ENCODE results near the gene TMEM106B. TPM values are rescaled to one million over a fixed set of nuclear protein-coding genes. Genes with fewer than 3 reads are reported as not detected.
A peak's percentile ranks its signal among the peaks of the same experiment; 100 is the strongest.

The TMEM106B gene
- total RNA-seq, 1 experiment from 2014 or later: 27.3 TPM

DNA sequence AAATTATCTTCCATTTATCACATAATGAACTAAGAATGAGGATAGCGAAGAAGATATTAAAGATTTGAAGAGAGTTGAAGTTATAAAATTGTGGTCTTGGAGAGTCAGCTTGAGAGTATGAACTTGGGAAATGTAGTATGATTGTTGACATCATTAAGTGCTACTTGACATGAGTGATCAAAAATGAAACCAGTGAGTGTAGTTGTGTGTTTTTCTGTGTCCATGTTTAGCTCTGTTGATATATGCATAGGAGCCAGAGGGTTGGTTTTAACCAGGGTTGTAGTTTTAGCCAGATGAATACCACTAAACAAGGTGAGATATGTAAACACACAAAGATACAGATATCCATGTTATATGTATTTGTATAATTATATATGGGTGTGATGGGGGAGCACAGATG, 6.2 kb downstream of the TMEM106B start (continued):
- TF ChIP-seq JUN (CRISPR knock-in tag; IDR thresholded peaks at IDR 0.05) (no peak), IRF2 (CRISPR knock-in tag; IDR thresholded peaks at IDR 0.05; ENCODE audit: borderline replicate concordance, low read depth) (no peak)

GRCh38 chr7:12220389-12221046, 9.4 kb downstream of the TMEM106B start:
- DNase-seq (ENCODE audit: low spot score): no peak
- no peak for TF ChIP-seq ZNF317 (CRISPR knock-in tag; IDR thresholded peaks at IDR 0.05; ENCODE audit: borderline replicate concordance, low read depth)
- TF ChIP-seq CBFB (CRISPR knock-in tag; IDR thresholded peaks at IDR 0.05; ENCODE audit: low read depth): no peak
- no peak for TF ChIP-seq ZNF263 (CRISPR knock-in tag; IDR thresholded peaks at IDR 0.05; ENCODE audit: low read depth)
- no peak for TF ChIP-seq E2F4 (CRISPR knock-in tag; IDR thresholded peaks at IDR 0.05; ENCODE audit: borderline replicate concordance, low read depth)
- no peak for TF ChIP-seq NFYB (CRISPR knock-in tag; conservative IDR thresholded peaks at IDR 0.05; ENCODE audit: low read depth)
- TF ChIP-seq, protein P1, sequence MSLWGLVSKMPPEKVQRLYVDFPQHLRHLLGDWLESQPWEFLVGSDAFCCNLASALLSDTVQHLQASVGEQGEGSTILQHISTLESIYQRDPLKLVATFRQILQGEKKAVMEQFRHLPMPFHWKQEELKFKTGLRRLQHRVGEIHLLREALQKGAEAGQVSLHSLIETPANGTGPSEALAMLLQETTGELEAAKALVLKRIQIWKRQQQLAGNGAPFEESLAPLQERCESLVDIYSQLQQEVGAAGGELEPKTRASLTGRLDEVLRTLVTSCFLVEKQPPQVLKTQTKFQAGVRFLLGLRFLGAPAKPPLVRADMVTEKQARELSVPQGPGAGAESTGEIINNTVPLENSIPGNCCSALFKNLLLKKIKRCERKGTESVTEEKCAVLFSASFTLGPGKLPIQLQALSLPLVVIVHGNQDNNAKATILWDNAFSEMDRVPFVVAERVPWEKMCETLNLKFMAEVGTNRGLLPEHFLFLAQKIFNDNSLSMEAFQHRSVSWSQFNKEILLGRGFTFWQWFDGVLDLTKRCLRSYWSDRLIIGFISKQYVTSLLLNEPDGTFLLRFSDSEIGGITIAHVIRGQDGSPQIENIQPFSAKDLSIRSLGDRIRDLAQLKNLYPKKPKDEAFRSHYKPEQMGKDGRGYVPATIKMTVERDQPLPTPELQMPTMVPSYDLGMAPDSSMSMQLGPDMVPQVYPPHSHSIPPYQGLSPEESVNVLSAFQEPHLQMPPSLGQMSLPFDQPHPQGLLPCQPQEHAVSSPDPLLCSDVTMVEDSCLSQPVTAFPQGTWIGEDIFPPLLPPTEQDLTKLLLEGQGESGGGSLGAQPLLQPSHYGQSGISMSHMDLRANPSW (CRISPR knock-in tag; conservative IDR thresholded peaks at IDR 0.05; ENCODE audit: low read depth): no peak
- TF ChIP-seq, protein P2, sequence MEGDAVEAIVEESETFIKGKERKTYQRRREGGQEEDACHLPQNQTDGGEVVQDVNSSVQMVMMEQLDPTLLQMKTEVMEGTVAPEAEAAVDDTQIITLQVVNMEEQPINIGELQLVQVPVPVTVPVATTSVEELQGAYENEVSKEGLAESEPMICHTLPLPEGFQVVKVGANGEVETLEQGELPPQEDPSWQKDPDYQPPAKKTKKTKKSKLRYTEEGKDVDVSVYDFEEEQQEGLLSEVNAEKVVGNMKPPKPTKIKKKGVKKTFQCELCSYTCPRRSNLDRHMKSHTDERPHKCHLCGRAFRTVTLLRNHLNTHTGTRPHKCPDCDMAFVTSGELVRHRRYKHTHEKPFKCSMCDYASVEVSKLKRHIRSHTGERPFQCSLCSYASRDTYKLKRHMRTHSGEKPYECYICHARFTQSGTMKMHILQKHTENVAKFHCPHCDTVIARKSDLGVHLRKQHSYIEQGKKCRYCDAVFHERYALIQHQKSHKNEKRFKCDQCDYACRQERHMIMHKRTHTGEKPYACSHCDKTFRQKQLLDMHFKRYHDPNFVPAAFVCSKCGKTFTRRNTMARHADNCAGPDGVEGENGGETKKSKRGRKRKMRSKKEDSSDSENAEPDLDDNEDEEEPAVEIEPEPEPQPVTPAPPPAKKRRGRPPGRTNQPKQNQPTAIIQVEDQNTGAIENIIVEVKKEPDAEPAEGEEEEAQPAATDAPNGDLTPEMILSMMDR (IDR thresholded peaks at IDR 0.05): no peak
- no peak for TF ChIP-seq ATF1 (CRISPR knock-in tag; IDR thresholded peaks at IDR 0.05)
- TF ChIP-seq OVOL2 (CRISPR knock-in tag; IDR thresholded peaks at IDR 0.05; ENCODE audit: borderline replicate concordance): no peak
- TF ChIP-seq CREM (CRISPR knock-in tag; IDR thresholded peaks at IDR 0.05): no peak
- H3K27ac Mint-ChIP-seq: 0 out of 2 replicates have a peak overlapping the region, but pooled peaks have one; percentile 33
- H3K36me3 Mint-ChIP-seq: peaks cover 31% of the 10 kb centered on the region
- ATAC-seq: no peak
- H3K9me3 Mint-ChIP-seq: peaks cover 7% of the 10 kb centered on the region
- ChIA-PET POLR2A (no interaction called here), CTCF (no interaction called here)
- peaks cover 16% of the 10 kb centered on the region for H3K4me1 Mint-ChIP-seq
- no peaks in the 10 kb centered on the region for H3K27me3 Mint-ChIP-seq (ENCODE audit: low read depth)
- H3K4me3 Mint-ChIP-seq: no peak overlapping the region

- Mint-ChIP-seq H3K4me3 (no peak overlapping the region), H3K27me3 (ENCODE audit: low read depth) (no peaks in the 10 kb centered on the region), H3K27ac (peak overlapping the region; percentile 30; the same call in 1 of the 2 replicates), H3K4me1 (peaks cover 16% of the 10 kb centered on the region), H3K36me3 (peaks cover 31% of the 10 kb centered on the region), H3K9me3 (peaks cover 10% of the 10 kb centered on the region)
- ChIA-PET POLR2A (interaction anchor here (0.9 kb wide), 1 partner anchor 10 kb away, joined by 4 read pairs; the partner anchor contains the start of gene TMEM106B), CTCF (no interaction called here)
- no peak for ATAC-seq
- TF ChIP-seq NFE2L1 (CRISPR knock-in tag; IDR thresholded peaks at IDR 0.05) (no peak), IRF2 (CRISPR knock-in tag; IDR thresholded peaks at IDR 0.05; ENCODE audit: borderline replicate concordance, low read depth) (no peak), SMAD4 (CRISPR knock-in tag; IDR thresholded peaks at IDR 0.05) (no peak), NFYB (CRISPR knock-in tag; conservative IDR thresholded peaks at IDR 0.05; ENCODE audit: low read depth) (no peak), TP53 (CRISPR knock-in tag; IDR thresholded peaks at IDR 0.05) (no peak)
- no peak for DNase-seq (ENCODE audit: low spot score)
These were observed 10.3 kb downstream of the TMEM106B start for GRCh38 chr7:12221414-12221813.

Data from WTC11 (cell line).